Activated CD8-positive, alpha-beta T cell treated with anti-CD3 and anti-CD28 coated beads, Interleukin-2, amount 10 ng/mL, durations not matched to agents 7 days and 5 days (primary cell): Measurements from ENCODE around the gene TGFBR2. TPM values are rescaled to one million over a fixed set of nuclear protein-coding genes. Genes with fewer than 3 reads are reported as not detected.
A peak's percentile ranks its signal among the peaks of the same experiment; 100 is the strongest.
"Not testable (repeated sequence)": the region's sequence is repeated elsewhere in the genome, so short reads cannot be mapped to it uniquely, and the experiment has no call there.

Experiments used
- ATAC-seq: fragments of 150-1000 bp; cut with Tn5 transposase; one replicate; pipeline ENCODE4 v1.10.0; 2021; ENCODE audit warnings: moderate library complexity
- CTCF ChIA-PET: fragments of 350-600 bp; sonication (Branson Sonifier 250); formaldehyde crosslinking; loops from one replicate; lab custom pipeline; 2021; ENCODE audit warnings: antibody characterized with exemption; lab: Charles Lee
- POLR2A ChIA-PET: fragments of 350-600 bp; sonication (Branson Sonifier 250); formaldehyde crosslinking; loops from one replicate; lab custom pipeline; 2021; ENCODE audit warnings: antibody characterized with exemption; lab: Charles Lee
- DNase-seq: peaks from one replicate; pipeline ENCODE4 v3.0.0-alpha.2; 2020
- H3K27ac Mint-ChIP-seq: one replicate; pipeline ENCODE4 v1.8.0; 2021; ENCODE audit warnings: mild to moderate bottlenecking, mixed read lengths
- H3K27me3 Mint-ChIP-seq: one replicate; pipeline ENCODE4 v1.8.0; 2021; ENCODE audit warnings: low read depth, mixed read lengths
- H3K36me3 Mint-ChIP-seq: one replicate; pipeline ENCODE4 v1.8.0; 2021; ENCODE audit warnings: low read depth, mixed read lengths
- H3K4me1 Mint-ChIP-seq: one replicate; pipeline ENCODE4 v1.8.0; 2021; ENCODE audit warnings: low read depth, mixed read lengths
- H3K4me3 Mint-ChIP-seq: one replicate; pipeline ENCODE4 v1.8.0; 2021; ENCODE audit warnings: mild to moderate bottlenecking, mixed read lengths
- H3K9me3 Mint-ChIP-seq: one replicate; pipeline ENCODE4 v1.8.0; 2022; ENCODE audit warnings: mixed read lengths; ENCODE audit not compliant: insufficient read depth
- total RNA-seq, 2 experiments: library from RNA; stranded (reverse); gene quantifications; one replicate each; pipeline ENCODE4 v1.2.3, GENCODE V29; 2021

The TGFBR2 gene
- total RNA-seq, 2 experiments from 2014 or later, result 62.7 to 64.5 TPM

GRCh38 chr3:30667280-30667651 is 60.9 kb downstream of the TGFBR2 start:
- Mint-ChIP-seq H3K36me3 (peaks cover 80% of the 10 kb centered on the region), H3K4me3 (peak overlapping the region; percentile 51), H3K27ac (peak overlapping the region; percentile 92), H3K27me3 (no peaks in the 10 kb centered on the region), H3K4me1 (peaks cover 94% of the 10 kb centered on the region), H3K9me3 (no peaks in the 10 kb centered on the region)
- ATAC-seq (peak; percentile 66), DNase-seq (peak; percentile 62)
- ChIA-PET CTCF (interaction anchor here (1.2 to 4.0 kb wide), 8 partner anchors 9 to 61 kb away, joined by 3 to 15 read pairs (median 4); partner anchors contain the start of gene TGFBR2), POLR2A (interaction anchor here (0.8 to 2.0 kb wide), 9 partner anchors 9 to 865 kb away, joined by 3 to 17 read pairs (median 4); partner anchors contain the start of genes STT3B and TGFBR2)

GRCh38 chr3:30668051-30668609 is 61.7 kb downstream of the TGFBR2 start:
- ATAC-seq (no peak), DNase-seq (no peak)
- Mint-ChIP-seq H3K9me3 (no peaks in the 10 kb centered on the region), H3K27ac (peak overlapping the region; percentile 83), H3K36me3 (peaks cover 80% of the 10 kb centered on the region), H3K4me1 (peaks cover 93% of the 10 kb centered on the region), H3K27me3 (no peaks in the 10 kb centered on the region), H3K4me3 (no peak overlapping the region)
- ChIA-PET CTCF (interaction anchor here (0.6 to 4.0 kb wide), 5 partner anchors 10 to 652 kb away, joined by 3 to 15 read pairs (median 4); no protein-coding TSS in a partner anchor), POLR2A (interaction anchor here (1.3 to 1.7 kb wide), 2 partner anchors 10 to 14 kb away, joined by 4 to 17 read pairs; no protein-coding TSS in a partner anchor)

- Mint-ChIP-seq H3K27ac (peak overlapping the region; percentile 13), H3K36me3 (peaks cover 80% of the 10 kb centered on the region), H3K4me1 (peaks cover 92% of the 10 kb centered on the region)
- H3K27me3 Mint-ChIP-seq, POLR2A ChIA-PET, H3K4me3 Mint-ChIP-seq, H3K9me3 Mint-ChIP-seq, ATAC-seq, DNase-seq: not testable (repeated sequence)
- CTCF ChIA-PET, result interaction anchor here (1.7 kb wide), 1 partner anchor 24 kb away, joined by 4 read pairs; no protein-coding TSS in a partner anchor
Measured at GRCh38 chr3:30669360-30669934, 63.0 kb downstream of the TGFBR2 start.

GRCh38 chr3:30670292-30670691 is 63.9 kb downstream of the TGFBR2 start:
- no peaks in the 10 kb centered on the region for H3K9me3 Mint-ChIP-seq
- no peaks in the 10 kb centered on the region for H3K27me3 Mint-ChIP-seq
- DNase-seq (no peak), ATAC-seq (no peak)
- ChIA-PET CTCF (interaction anchor here (1.1 kb wide), 1 partner anchor 23 kb away, joined by 5 read pairs; no protein-coding TSS in a partner anchor), POLR2A (interaction anchor here (1.8 kb wide), 1 partner anchor 14 kb away, joined by 6 read pairs; no protein-coding TSS in a partner anchor)
- peaks cover 88% of the 10 kb centered on the region for H3K4me1 Mint-ChIP-seq
- H3K27ac Mint-ChIP-seq, result no peak overlapping the region
- no peak overlapping the region for H3K4me3 Mint-ChIP-seq
- H3K36me3 Mint-ChIP-seq, result peaks cover 82% of the 10 kb centered on the region

- H3K4me3 Mint-ChIP-seq, result no peak overlapping the region
- no peaks in the 10 kb centered on the region for H3K27me3 Mint-ChIP-seq
- DNase-seq, result no peak
Measured at GRCh38 chr3:30671527-30672286, 65.3 kb downstream of the TGFBR2 start.

GRCh38 chr3:30672287-30672735 is 65.9 kb downstream of the TGFBR2 start:
- H3K9me3 Mint-ChIP-seq, result no peaks in the 10 kb centered on the region
- peak overlapping the region; percentile 13 for H3K27ac Mint-ChIP-seq
- CTCF ChIA-PET, result no interaction called here
- no peaks in the 10 kb centered on the region for H3K27me3 Mint-ChIP-seq
- DNase-seq (no peak), ATAC-seq (no peak)
- no peak overlapping the region for H3K4me3 Mint-ChIP-seq
- H3K36me3 Mint-ChIP-seq, result peaks cover 93% of the 10 kb centered on the region
- peaks cover 85% of the 10 kb centered on the region for H3K4me1 Mint-ChIP-seq
- POLR2A ChIA-PET, result interaction anchor here (0.6 to 1.1 kb wide), 2 partner anchors 165 to 860 kb away, joined by 3 read pairs; partner anchors contain the start of gene STT3B

More at GRCh38 chr3:30671527-30672286, 65.3 kb downstream of the TGFBR2 start:
- H3K27ac Mint-ChIP-seq, result peak overlapping the region; percentile 22
- H3K4me1 Mint-ChIP-seq, result peaks cover 84% of the 10 kb centered on the region
- H3K36me3 Mint-ChIP-seq, result peaks cover 89% of the 10 kb centered on the region
- no peaks in the 10 kb centered on the region for H3K9me3 Mint-ChIP-seq
- no peak for ATAC-seq
- POLR2A ChIA-PET, result interaction anchor here (0.5 to 1.8 kb wide), 4 partner anchors 16 to 861 kb away, joined by 3 to 6 read pairs (median 3); partner anchors contain the start of gene STT3B
- CTCF ChIA-PET, result no interaction called here

- CTCF ChIA-PET, result no interaction called here
- H3K27ac Mint-ChIP-seq, result peak overlapping the region; percentile 13
- no peak overlapping the region for H3K4me3 Mint-ChIP-seq
- no peaks in the 10 kb centered on the region for H3K27me3 Mint-ChIP-seq
- H3K9me3 Mint-ChIP-seq, result no peaks in the 10 kb centered on the region
- peaks cover 86% of the 10 kb centered on the region for H3K4me1 Mint-ChIP-seq
- ATAC-seq (no peak), DNase-seq (no peak)
- H3K36me3 Mint-ChIP-seq, result peaks cover 97% of the 10 kb centered on the region
- POLR2A ChIA-PET, result no interaction called here
Measured at GRCh38 chr3:30672959-30673358, 66.6 kb downstream of the TGFBR2 start.

- peaks cover 96% of the 10 kb centered on the region for H3K36me3 Mint-ChIP-seq
- no peaks in the 10 kb centered on the region for H3K27me3 Mint-ChIP-seq
- peak overlapping the region; percentile 43 for H3K27ac Mint-ChIP-seq
- H3K4me1 Mint-ChIP-seq, result peaks cover 82% of the 10 kb centered on the region
- DNase-seq, result no peak
- no peak overlapping the region for H3K4me3 Mint-ChIP-seq
- ATAC-seq, result no peak
- POLR2A ChIA-PET, result interaction anchor here (0.5 to 1.1 kb wide), 2 partner anchors 19 to 27 kb away, joined by 3 to 4 read pairs; no protein-coding TSS in a partner anchor
- CTCF ChIA-PET, result interaction anchor here (0.7 kb wide), 1 partner anchor 66 kb away, joined by 3 read pairs; no protein-coding TSS in a partner anchor
- H3K9me3 Mint-ChIP-seq, result no peaks in the 10 kb centered on the region
Measured at GRCh38 chr3:30673425-30674341, 67.3 kb downstream of the TGFBR2 start.

GRCh38 chr3:30675006-30675405 is 68.6 kb downstream of the TGFBR2 start:
- H3K4me3 Mint-ChIP-seq, result no peak overlapping the region
- peaks cover 81% of the 10 kb centered on the region for H3K4me1 Mint-ChIP-seq
- DNase-seq (no peak), ATAC-seq (no peak)
- CTCF ChIA-PET, result no interaction called here
- POLR2A ChIA-PET, result no interaction called here
- H3K27ac Mint-ChIP-seq, result no peak overlapping the region
- no peaks in the 10 kb centered on the region for H3K9me3 Mint-ChIP-seq
- no peaks in the 10 kb centered on the region for H3K27me3 Mint-ChIP-seq
- peaks cover 94% of the 10 kb centered on the region for H3K36me3 Mint-ChIP-seq

GRCh38 chr3:30675774-30676173 is 69.4 kb downstream of the TGFBR2 start:
- POLR2A ChIA-PET, result no interaction called here
- peak overlapping the region; percentile 8 for H3K27ac Mint-ChIP-seq

More at GRCh38 chr3:30675774-30676173, 69.4 kb downstream of the TGFBR2 start:
- no peaks in the 10 kb centered on the region for H3K9me3 Mint-ChIP-seq
- no peaks in the 10 kb centered on the region for H3K27me3 Mint-ChIP-seq
- CTCF ChIA-PET, result interaction anchor here (1.1 kb wide), 1 partner anchor 13 kb away, joined by 3 read pairs; no protein-coding TSS in a partner anchor
- no peak for DNase-seq
- no peak for ATAC-seq
- peaks cover 81% of the 10 kb centered on the region for H3K4me1 Mint-ChIP-seq
- peaks cover 95% of the 10 kb centered on the region for H3K36me3 Mint-ChIP-seq
- no peak overlapping the region for H3K4me3 Mint-ChIP-seq
